RWPE1 (cell line): ENCODE measurements around the gene CLIC6.

ENCODE experiments used
- CTCF ChIA-PET: fragments of 350-600 bp; sonication (Branson Sonifier 250); formaldehyde crosslinking; extraction: SDS; loops from one replicate; lab custom pipeline; 2021; lab: Yijun Ruan, JAX
- POLR2A ChIA-PET: fragments of 400-600 bp; formaldehyde crosslinking; extraction: SDS; loops from one replicate; lab custom pipeline; 2020; ENCODE audit warnings: antibody characterized with exemption; ENCODE audit not compliant: low non-redundant PET; lab: Yijun Ruan, JAX
- DNase-seq: peaks from one replicate; pipeline ENCODE4 v3.0.0; 2012; ENCODE audit warnings: low spot score
- H3K27ac ChIP-seq: fragments of 450-650 bp; 2 replicates; pipeline ENCODE4 v1.5.1; 2017
- CTCF ChIP-seq: fragments of 450-650 bp; conservative IDR thresholded peaks from 2 replicates; pipeline ENCODE4 v1.5.1; 2017; ENCODE audit warnings: low read depth, mild to moderate bottlenecking

CLIC6 gene

DNA sequence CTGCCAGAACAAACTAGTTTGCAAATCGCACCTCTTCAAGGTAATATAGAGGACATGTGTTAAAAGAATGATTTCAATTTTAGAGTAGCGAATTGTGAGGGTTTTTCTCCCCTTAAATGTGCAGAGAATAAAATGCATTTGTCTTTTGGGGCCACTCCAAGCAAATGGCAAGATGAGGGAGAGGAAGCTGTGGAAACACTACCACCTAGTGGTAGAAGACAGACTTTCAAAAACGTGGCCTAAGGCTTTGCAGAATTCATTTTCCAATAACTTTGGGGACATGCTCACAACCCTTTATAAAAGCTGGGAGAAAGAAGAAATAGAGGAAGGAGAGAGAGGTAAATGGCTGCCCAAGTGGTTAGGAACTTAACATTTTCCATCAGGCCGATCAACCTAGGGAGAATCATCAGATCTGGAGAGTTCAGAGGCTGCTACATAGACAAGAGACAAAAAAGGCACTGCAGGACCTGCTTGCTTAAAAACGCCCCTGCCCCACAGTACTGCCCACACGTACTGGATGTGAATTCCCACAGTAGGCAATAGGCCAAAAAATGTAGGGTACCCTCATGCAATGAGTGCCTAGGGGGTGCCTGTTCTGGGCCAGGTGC lies 38.2 kb upstream of the CLIC6 start:
- CTCF ChIA-PET, result interaction anchor here (0.5 to 2.7 kb wide), 13 partner anchors 12 to 1398 kb away, joined by 3 to 9 read pairs (median 4); partner anchors contain the start of gene RCAN1

GRCh38 chr21:34632498-34632897 lies 36.3 kb upstream of the CLIC6 start:
- DNase-seq, result no peak
- POLR2A ChIA-PET, result no interaction called here
- TF ChIP-seq CTCF, result no peak
- CTCF ChIA-PET, result interaction anchor here (0.7 to 1.5 kb wide), 2 partner anchors 41 to 270 kb away, joined by 3 to 8 read pairs; no protein-coding TSS in a partner anchor
- H3K27ac ChIP-seq, result no peak overlapping the region

More for the DNA sequence above, 38.2 kb upstream of the CLIC6 start:
- peak; percentile 60 for DNase-seq
- peak; percentile 79 for TF ChIP-seq CTCF
- POLR2A ChIA-PET, result no interaction called here
- H3K27ac ChIP-seq, result no peak overlapping the region

- TF ChIP-seq CTCF, result no peak; the same call in 1 of the 2 replicates
- ChIA-PET POLR2A (no interaction called here), CTCF (interaction anchor here (0.6 to 1.1 kb wide), 4 partner anchors 8 to 273 kb away, joined by 3 to 5 read pairs (median 3); no protein-coding TSS in a partner anchor)
- no peak for DNase-seq
- no peak overlapping the region for H3K27ac ChIP-seq
These were observed 33.5 kb upstream of the CLIC6 start for GRCh38 chr21:34635307-34635706.

- POLR2A ChIA-PET, result no interaction called here
- CTCF ChIA-PET, result no interaction called here
- no peak for DNase-seq
- no peak overlapping the region for H3K27ac ChIP-seq
- no peak for TF ChIP-seq CTCF
These were observed 31.8 kb upstream of the CLIC6 start for GRCh38 chr21:34636961-34637360.

GRCh38 chr21:34639250-34639649 lies 29.5 kb upstream of the CLIC6 start:
- POLR2A ChIA-PET, result no interaction called here
- no peak overlapping the region for H3K27ac ChIP-seq
- CTCF ChIA-PET, result no interaction called here
- TF ChIP-seq CTCF, result no peak
- DNase-seq, result no peak

DNA sequence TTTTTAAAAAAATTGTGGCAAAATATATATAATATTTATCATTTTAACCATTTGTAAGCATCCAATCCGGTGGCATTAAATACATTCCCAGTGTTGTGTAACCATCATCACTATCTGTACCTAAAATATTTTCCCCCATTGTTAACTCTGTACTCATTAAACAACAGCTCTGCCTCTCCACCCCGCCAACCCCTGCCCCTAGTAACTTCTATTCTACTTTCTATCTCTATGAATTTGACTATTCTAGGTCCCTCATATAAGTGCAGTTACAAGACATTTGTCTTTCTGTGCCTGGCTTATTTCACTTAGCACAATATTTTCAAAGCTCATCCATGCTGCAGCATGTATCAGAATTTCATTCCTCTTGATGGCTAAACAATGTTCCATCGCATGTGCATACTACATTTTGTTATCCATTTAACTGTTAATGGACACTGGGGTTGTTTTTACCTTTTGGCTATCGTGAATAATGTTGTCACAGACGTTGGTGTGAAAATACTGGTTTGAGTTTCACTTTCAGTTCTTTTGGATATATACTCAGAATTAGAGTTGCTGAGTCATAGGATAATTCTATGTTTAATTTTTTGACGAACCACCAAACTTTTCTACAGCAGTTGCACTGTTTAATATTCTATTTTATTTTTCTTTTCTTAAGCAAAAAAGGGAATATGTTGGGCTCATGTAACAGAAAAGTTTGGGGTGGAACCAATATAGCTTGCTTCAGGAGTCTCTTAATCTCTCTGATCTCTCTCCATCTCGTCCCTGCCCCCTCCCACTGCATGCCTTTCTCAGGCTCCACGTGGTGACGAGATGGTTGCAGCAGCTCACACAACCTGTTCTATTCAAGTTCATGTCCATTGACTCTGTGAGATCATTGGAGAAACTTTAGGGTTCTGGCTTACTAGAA lies 28.7 kb upstream of the CLIC6 start:
- DNase-seq, result no peak
- H3K27ac ChIP-seq, result no peak overlapping the region
- ChIA-PET CTCF (no interaction called here), POLR2A (no interaction called here)
- TF ChIP-seq CTCF, result no peak
